WTC11 (cell line): Measurements from ENCODE around the gene E2F4.

ENCODE experiments used
- CTCF ChIP-seq: fragments of 200-600 bp; IDR thresholded peaks from 2 replicates; pipeline ENCODE4 v1.8.0; 2022; ENCODE audit warnings: antibody characterized with exemption
- ELF4 ChIP-seq: sonication (generic); formaldehyde crosslinking; IDR thresholded peaks from 2 replicates; pipeline ENCODE4 v1.8.1; 2022; ENCODE audit warnings: low read depth, mild to moderate bottlenecking, moderate library complexity, missing genetic modification reagents
- GTF2I ChIP-seq: fragments of 250-450 bp; sonication (Bioruptor Pico); conservative IDR thresholded peaks from 2 replicates; pipeline ENCODE4 v1.4.0; 2021; ENCODE audit warnings: mild to moderate bottlenecking
- RELA ChIP-seq: sonication (generic); formaldehyde crosslinking; IDR thresholded peaks from 2 replicates; pipeline ENCODE4 v1.8.1; 2022; ENCODE audit warnings: missing genetic modification reagents, mild to moderate bottlenecking, borderline replicate concordance
- SMAD4 ChIP-seq: sonication (generic); formaldehyde crosslinking; IDR thresholded peaks from 2 replicates; pipeline ENCODE4 v1.8.0; 2022; ENCODE audit warnings: mild to moderate bottlenecking, missing genetic modification reagents
- ZNF219 ChIP-seq: sonication (generic); formaldehyde crosslinking; IDR thresholded peaks from 2 replicates; pipeline ENCODE4 v1.8.0; 2023; ENCODE audit warnings: missing genetic modification reagents, mild to moderate bottlenecking, borderline replicate concordance

- no peak for TF ChIP-seq ELF4 (CRISPR knock-in tag)
- no peak for TF ChIP-seq ZNF219 (CRISPR knock-in tag)
- no peak for TF ChIP-seq GTF2I (CRISPR knock-in tag)
- peak; percentile 97 for TF ChIP-seq CTCF
- TF ChIP-seq SMAD4 (CRISPR knock-in tag) = no peak
- no peak for TF ChIP-seq RELA (CRISPR knock-in tag)
These were observed 36.4 kb upstream of the E2F4 start for GRCh38 chr16:67155295-67156142.
